ENCODE measurements around the gene METTL21C.

Gene METTL21C

GRCh38 chr13:102658660-102659059 lies 36.2 kb downstream of the METTL21C start:
- no peak for DNase-seq

GRCh38 chr13:102657630-102658029 lies 37.2 kb downstream of the METTL21C start:
- DNase-seq, result no peak

- DNase-seq, result no peak
These were observed 40.1 kb downstream of the METTL21C start for GRCh38 chr13:102654756-102655155.

- DNase-seq, result no peak
These were observed 43.0 kb downstream of the METTL21C start for GRCh38 chr13:102651892-102652291.

GRCh38 chr13:102651392-102651791 lies 43.5 kb downstream of the METTL21C start:
- DNase-seq, result no peak

GRCh38 chr13:102650444-102650843 lies 44.4 kb downstream of the METTL21C start:
- no peak for DNase-seq

- no peak for DNase-seq
These were observed 46.8 kb downstream of the METTL21C start for GRCh38 chr13:102648046-102648445.

GRCh38 chr13:102645701-102646100 lies 49.1 kb downstream of the METTL21C start:
- no peak for DNase-seq

- DNase-seq, result no peak
These were observed 51.2 kb downstream of the METTL21C start for GRCh38 chr13:102643656-102644055.

- DNase-seq, result no peak
These were observed 52.4 kb downstream of the METTL21C start for GRCh38 chr13:102642475-102642874.

GRCh38 chr13:102642029-102642428 lies 52.8 kb downstream of the METTL21C start:
- no peak for DNase-seq

- no peak for DNase-seq
These were observed 56.1 kb downstream of the METTL21C start for GRCh38 chr13:102638741-102639140.

Measured in activated naive CD4-positive, alpha-beta T cell treated with Interleukin-2 at 50 U/mL for 16 hours (primary cell).